ENCODE data around the gene SHOX. TPM values are rescaled to one million over a fixed set of nuclear protein-coding genes. Genes with fewer than 3 reads are reported as not detected.

The SHOX gene
- total RNA-seq, result not detected

DNA sequence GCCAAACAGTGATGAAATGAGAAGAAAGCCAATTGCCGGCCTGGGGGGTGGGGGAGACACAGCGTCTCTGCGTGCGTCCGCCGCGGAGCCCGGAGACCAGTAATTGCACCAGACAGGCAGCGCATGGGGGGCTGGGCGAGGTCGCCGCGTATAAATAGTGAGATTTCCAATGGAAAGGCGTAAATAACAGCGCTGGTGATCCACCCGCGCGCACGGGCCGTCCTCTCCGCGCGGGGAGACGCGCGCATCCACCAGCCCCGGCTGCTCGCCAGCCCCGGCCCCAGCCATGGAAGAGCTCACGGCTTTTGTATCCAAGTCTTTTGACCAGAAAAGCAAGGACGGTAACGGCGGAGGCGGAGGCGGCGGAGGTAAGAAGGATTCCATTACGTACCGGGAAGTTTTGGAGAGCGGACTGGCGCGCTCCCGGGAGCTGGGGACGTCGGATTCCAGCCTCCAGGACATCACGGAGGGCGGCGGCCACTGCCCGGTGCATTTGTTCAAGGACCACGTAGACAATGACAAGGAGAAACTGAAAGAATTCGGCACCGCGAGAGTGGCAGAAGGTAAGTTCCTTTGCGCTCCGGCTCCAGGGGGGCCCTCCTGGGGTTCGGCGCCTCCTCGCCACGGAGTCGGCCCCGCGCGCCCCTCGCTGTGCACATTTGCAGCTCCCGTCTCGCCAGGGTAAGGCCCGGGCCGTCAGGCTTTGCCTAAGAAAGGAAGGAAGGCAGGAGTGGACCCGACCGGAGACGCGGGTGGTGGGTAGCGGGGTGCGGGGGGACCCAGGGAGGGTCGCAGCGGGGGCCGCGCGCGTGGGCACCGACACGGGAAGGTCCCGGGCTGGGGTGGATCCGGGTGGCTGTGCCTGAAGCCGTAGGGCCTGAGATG, at the start of gene SHOX:
Gene SHOX, plus strand, starts transcription at position 180 of the 885 bp plus-strand sequence. Its CDS starts 107 bp downstream, at position 287.

Other genes starting within 250 kb of the SHOX start
- gene PPP2R3B, start 243.9 kb upstream of the SHOX start, total RNA-seq, result 10 to 100 TPM; 35.1 to 35.8 TPM

All from activated naive CD4-positive, alpha-beta T cell treated with anti-CD3 and anti-CD28 coated beads, Interleukin-2, amount 10 ng/mL, durations not matched to agents 5 hours and 36 hours (primary cell).